ENCODE data around the gene PIAS2.

The PIAS2 gene

GRCh38 chr18:46759890-46760289, 157.4 kb downstream of the PIAS2 start:
- peak; percentile 35 for FAIRE-seq
- DNase-seq (ENCODE audit: insufficient read length, low spot score) = no peak
- no peak for TF ChIP-seq PAX5 (IDR thresholded peaks at IDR 0.05; ENCODE audit: insufficient read depth, low read length, severe bottlenecking)
- TF ChIP-seq POU2F2 (IDR thresholded peaks at IDR 0.05; ENCODE audit: low read depth, low read length) = no peak
- TF ChIP-seq POLR2AphosphoS5 (IDR thresholded peaks at IDR 0.05; ENCODE audit: low read depth, low read length) = no peak

DNA sequence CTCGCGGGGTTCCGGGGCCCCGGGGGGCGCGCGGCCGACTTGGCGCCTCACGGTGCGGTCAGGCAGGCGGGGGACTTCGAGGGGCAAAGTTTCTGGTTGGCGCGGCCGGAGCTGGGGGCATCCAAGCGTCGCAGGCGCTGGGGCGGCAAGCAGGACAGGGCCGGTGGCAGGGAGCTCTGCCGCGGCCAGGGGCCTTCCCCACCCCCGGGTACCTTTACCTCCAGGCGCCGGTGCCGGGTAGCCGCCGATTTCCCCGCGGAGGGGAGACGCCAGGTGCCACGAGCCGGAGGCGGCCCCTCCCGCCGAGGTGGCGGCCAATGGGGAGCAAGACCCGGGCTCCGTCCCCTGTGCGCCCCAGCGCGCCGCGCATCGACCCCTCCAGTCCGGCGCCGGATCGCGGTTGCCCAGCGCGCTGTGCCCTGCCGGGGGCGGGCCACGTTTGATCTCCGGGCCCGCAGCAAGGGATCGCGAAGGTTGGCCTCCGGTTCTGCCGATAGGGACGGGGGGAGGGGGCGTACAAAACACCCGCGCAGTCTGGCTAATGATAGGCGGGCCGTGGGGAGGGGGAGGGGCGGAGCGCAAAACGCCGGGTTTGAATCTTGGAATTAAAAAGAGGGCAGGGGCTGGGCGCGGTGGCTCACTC, 160.6 kb downstream of the PIAS2 start, which contains the start of gene ST8SIA5:
Gene ST8SIA5 (minus strand): TSS at position 495 of the 643 bp plus-strand sequence. CDS start 545 bp downstream, outside the sequence.
- TF ChIP-seq SPI1 (IDR thresholded peaks at IDR 0.05; ENCODE audit: low read depth, low read length) (no peak), TAF1 (IDR thresholded peaks at IDR 0.05; ENCODE audit: low read depth, low read length) (no peak), PAX5 (IDR thresholded peaks at IDR 0.05; ENCODE audit: insufficient read depth, low read length, severe bottlenecking) (no peak), POLR2AphosphoS5 (IDR thresholded peaks at IDR 0.05; ENCODE audit: low read depth, low read length) (no peak), POLR2A (IDR thresholded peaks at IDR 0.05; ENCODE audit: low read depth, low read length) (no peak), POU2F2 (IDR thresholded peaks at IDR 0.05; ENCODE audit: low read depth, low read length) (no peak)
- FAIRE-seq (peak; percentile 23), DNase-seq (ENCODE audit: insufficient read length, low spot score) (peak; percentile 49)

- DNase-seq (ENCODE audit: insufficient read length, low spot score) = no peak
- TF ChIP-seq POLR2AphosphoS5 (IDR thresholded peaks at IDR 0.05; ENCODE audit: low read depth, low read length) = no peak
- no peak for TF ChIP-seq TAF1 (IDR thresholded peaks at IDR 0.05; ENCODE audit: low read depth, low read length)
- TF ChIP-seq PAX5 (IDR thresholded peaks at IDR 0.05; ENCODE audit: insufficient read depth, low read length, severe bottlenecking) = no peak
- TF ChIP-seq SPI1 (IDR thresholded peaks at IDR 0.05; ENCODE audit: low read depth, low read length) = no peak
- no peak for TF ChIP-seq POLR2A (IDR thresholded peaks at IDR 0.05; ENCODE audit: low read depth, low read length)
- TF ChIP-seq POU2F2 (IDR thresholded peaks at IDR 0.05; ENCODE audit: low read depth, low read length) = no peak
- FAIRE-seq = no peak
Measured at GRCh38 chr18:46756025-46756558, 161.2 kb downstream of the PIAS2 start.

GRCh38 chr18:46755315-46756024, 161.8 kb downstream of the PIAS2 start:
- DNase-seq (ENCODE audit: insufficient read length, low spot score) = no peak
- no peak for FAIRE-seq
- TF ChIP-seq POU2F2 (IDR thresholded peaks at IDR 0.05; ENCODE audit: low read depth, low read length) (no peak), POLR2A (IDR thresholded peaks at IDR 0.05; ENCODE audit: low read depth, low read length) (no peak), POLR2AphosphoS5 (IDR thresholded peaks at IDR 0.05; ENCODE audit: low read depth, low read length) (no peak), SPI1 (IDR thresholded peaks at IDR 0.05; ENCODE audit: low read depth, low read length) (no peak), TAF1 (IDR thresholded peaks at IDR 0.05; ENCODE audit: low read depth, low read length) (no peak), PAX5 (IDR thresholded peaks at IDR 0.05; ENCODE audit: insufficient read depth, low read length, severe bottlenecking) (no peak)

DNA sequence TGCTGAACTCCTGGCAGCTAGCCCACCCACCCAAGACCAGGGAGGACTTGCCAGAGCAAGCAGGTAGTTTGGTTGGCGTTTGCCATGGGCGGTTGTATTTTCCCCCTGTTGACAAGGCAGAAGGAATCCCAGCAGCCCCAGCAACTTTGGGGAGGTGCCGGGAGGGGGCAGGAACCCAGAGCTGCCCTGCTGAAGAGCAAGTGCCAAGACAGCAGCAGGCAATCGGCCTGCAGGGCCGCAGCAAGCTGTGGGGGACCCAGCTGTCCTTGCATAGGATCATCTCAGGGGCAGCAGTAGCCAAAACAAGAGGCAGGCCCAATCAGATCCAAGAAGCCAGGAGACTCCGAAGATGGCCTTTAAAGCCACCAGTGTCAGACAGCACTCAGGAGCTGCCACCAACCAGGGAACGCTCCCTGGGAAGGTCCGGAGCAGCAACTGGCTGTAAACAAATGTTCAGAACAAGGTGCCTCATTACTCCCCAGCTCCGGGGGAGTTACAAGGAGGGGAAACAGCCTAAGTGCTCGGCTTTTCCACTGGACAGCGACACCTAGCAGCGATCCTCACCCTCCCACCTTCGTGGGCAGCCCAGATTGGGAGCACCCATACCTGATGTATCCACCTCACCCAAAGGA, 162.5 kb downstream of the PIAS2 start:
- no peak for TF ChIP-seq POLR2AphosphoS5 (IDR thresholded peaks at IDR 0.05; ENCODE audit: low read depth, low read length)
- TF ChIP-seq POLR2A (IDR thresholded peaks at IDR 0.05; ENCODE audit: low read depth, low read length) = no peak
- no peak for TF ChIP-seq PAX5 (IDR thresholded peaks at IDR 0.05; ENCODE audit: insufficient read depth, low read length, severe bottlenecking)
- no peak for TF ChIP-seq POU2F2 (IDR thresholded peaks at IDR 0.05; ENCODE audit: low read depth, low read length)
- no peak for TF ChIP-seq TAF1 (IDR thresholded peaks at IDR 0.05; ENCODE audit: low read depth, low read length)
- TF ChIP-seq SPI1 (IDR thresholded peaks at IDR 0.05; ENCODE audit: low read depth, low read length) = no peak
- DNase-seq (ENCODE audit: insufficient read length, low spot score) (no peak), FAIRE-seq (no peak)

GRCh38 chr18:46754188-46754587, 163.1 kb downstream of the PIAS2 start:
- DNase-seq (ENCODE audit: insufficient read length, low spot score) (no peak), FAIRE-seq (peak; percentile 82)
- TF ChIP-seq POU2F2 (IDR thresholded peaks at IDR 0.05; ENCODE audit: low read depth, low read length) = no peak
- TF ChIP-seq TAF1 (IDR thresholded peaks at IDR 0.05; ENCODE audit: low read depth, low read length) = no peak
- no peak for TF ChIP-seq POLR2A (IDR thresholded peaks at IDR 0.05; ENCODE audit: low read depth, low read length)
- no peak for TF ChIP-seq SPI1 (IDR thresholded peaks at IDR 0.05; ENCODE audit: low read depth, low read length)
- no peak for TF ChIP-seq PAX5 (IDR thresholded peaks at IDR 0.05; ENCODE audit: insufficient read depth, low read length, severe bottlenecking)
- no peak for TF ChIP-seq POLR2AphosphoS5 (IDR thresholded peaks at IDR 0.05; ENCODE audit: low read depth, low read length)

All from GM12891 (cell line).